Measurements from ENCODE around the gene ADSL. TPM values are rescaled to one million over a fixed set of nuclear protein-coding genes. Genes with fewer than 3 reads are reported as not detected.

ADSL gene
- 108 and 123 TPM in 2 replicates for total RNA-seq (2014; rRNA removed; shearing (Covaris generic))
- 70.8 and 72.5 TPM in 2 replicates for polyA plus RNA-seq (2016; fragmentation: Nextera tagmentation; extraction: Ambion mirVana)

DNA sequence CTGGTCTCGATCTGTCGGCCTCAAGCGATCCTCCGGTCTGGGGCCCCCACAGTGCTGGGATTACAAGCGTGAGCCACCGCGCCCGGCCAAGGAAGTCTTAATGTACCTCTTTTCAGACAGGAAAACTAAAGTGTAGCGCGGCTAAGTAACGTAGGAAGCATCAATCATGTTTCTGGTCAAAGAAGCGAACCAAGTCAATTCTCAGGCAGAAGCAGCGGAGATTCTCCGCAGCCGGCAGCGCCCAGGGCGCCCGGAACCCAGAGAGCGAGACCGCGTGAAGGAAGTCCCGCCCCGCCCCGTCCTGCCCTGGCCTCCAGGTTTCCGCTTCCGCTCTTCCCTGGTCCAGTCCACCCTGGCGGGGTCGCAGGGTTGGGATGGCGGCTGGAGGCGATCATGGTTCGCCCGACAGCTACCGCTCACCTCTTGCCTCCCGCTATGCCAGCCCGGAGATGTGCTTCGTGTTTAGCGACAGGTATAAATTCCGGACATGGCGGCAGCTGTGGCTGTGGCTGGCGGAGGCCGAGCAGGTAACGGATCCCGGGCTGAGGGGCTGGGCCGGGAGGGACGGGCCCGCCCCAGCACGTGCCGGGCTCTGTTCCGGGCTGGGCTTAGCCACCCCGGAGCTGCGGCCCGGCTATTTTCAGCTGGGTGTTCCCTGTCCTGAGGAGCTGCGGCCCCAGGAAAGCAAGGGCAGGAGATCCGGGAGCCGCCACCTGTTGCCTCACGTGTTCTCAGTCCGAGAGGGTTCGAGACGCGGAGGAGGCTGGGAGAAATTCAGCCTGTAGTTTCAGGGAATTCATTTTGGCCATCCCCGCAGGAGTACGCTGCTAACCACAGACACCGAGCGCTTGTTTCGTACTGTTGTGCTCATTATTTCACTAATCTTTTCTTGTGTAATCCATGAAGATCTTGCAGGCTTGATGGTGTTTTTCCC is at the start of gene ADSL:
ADSL (plus strand) TSS at position 316 of the 934 bp plus-strand sequence; CDS start at position 375, 59 bp downstream.
- in situ Hi-C loops (cut with MboI): loop anchor here (10.0 to 25.0 kb wide), 2 partner anchors 302 to 784 kb away; partner anchors contain the start of gene CACNA1I
- WGBS, 2 experiments (ENCODE audit: low coverage in 1 of 2, low lambda C conversion rate in 2 of 2, missing lambda C conversion rate in 2 of 2): 1% methylated on average over 55 to 62 of the region's 65 CpGs
- H3K4me2 ChIP-seq (ENCODE audit: unreplicated experiment): peak within 1 kb of the TSS; percentile 90
- H3K9me3 ChIP-seq (ENCODE audit: low read depth): no peaks in the 10 kb centered on the region
- no peaks in the 10 kb centered on the region for H3K27me3 ChIP-seq (replicated peaks; ENCODE audit: insufficient read depth)
- peaks cover 46% of the 10 kb centered on the region for H3K79me2 ChIP-seq (ENCODE audit: insufficient read depth)
- peak within 1 kb of the TSS; percentile 83 for H3K9ac ChIP-seq
- peaks cover 15% of the 10 kb centered on the region; the same call in 1 of the 2 replicates for H3K4me1 ChIP-seq (ENCODE audit: insufficient read depth)
- H4K20me1 ChIP-seq (ENCODE audit: insufficient read depth): no peaks in the 10 kb centered on the region
- no peak for TF ChIP-seq EZH2 (IDR thresholded peaks at IDR 0.05; ENCODE audit: insufficient read depth, poor library complexity, severe bottlenecking)
- H3K36me3 ChIP-seq (ENCODE audit: low read depth): peaks cover 24% of the 10 kb centered on the region
- DNase-seq: peak; percentile 96
- H3F3A ChIP-seq (ENCODE audit: insufficient read depth): 0 out of 2 replicates have a peak, but pooled peaks cover 26% of the 10 kb centered on the region
- H3K9me2 ChIP-seq (ENCODE audit: insufficient read depth): no peaks in the 10 kb centered on the region
- peak within 1 kb of the TSS; percentile 90 for H2AFZ ChIP-seq
- peak within 1 kb of the TSS; percentile 96 for H3K4me3 ChIP-seq
- peak within 1 kb of the TSS; percentile 74 for H3K27ac ChIP-seq

- H3K9me2 ChIP-seq (ENCODE audit: insufficient read depth): no peaks in the 10 kb centered on the region
- H3K9ac ChIP-seq: no peak overlapping the region
- peaks cover 19% of the 10 kb centered on the region for H3K36me3 ChIP-seq (ENCODE audit: low read depth)
- no peaks in the 10 kb centered on the region for H3K4me1 ChIP-seq (ENCODE audit: insufficient read depth)
- H3K4me2 ChIP-seq (ENCODE audit: unreplicated experiment): no peak overlapping the region
- no peak overlapping the region for H3K4me3 ChIP-seq
- H2AFZ ChIP-seq: no peak overlapping the region
- DNase-seq: no peak
- TF ChIP-seq EZH2 (IDR thresholded peaks at IDR 0.05; ENCODE audit: insufficient read depth, poor library complexity, severe bottlenecking): no peak
- no peak for TF ChIP-seq EZH2phosphoT487 (IDR thresholded peaks at IDR 0.05; ENCODE audit: insufficient read depth, low read depth)
- no peak overlapping the region for H3K27ac ChIP-seq
- no peaks in the 10 kb centered on the region for H3K9me3 ChIP-seq (ENCODE audit: low read depth)
- H3F3A ChIP-seq (ENCODE audit: insufficient read depth): no peaks in the 10 kb centered on the region
- in situ Hi-C loops (cut with MboI): no loop called here
- no peaks in the 10 kb centered on the region for H4K20me1 ChIP-seq (ENCODE audit: insufficient read depth)
- H3K27me3 ChIP-seq (replicated peaks; ENCODE audit: insufficient read depth): no peaks in the 10 kb centered on the region
- no peaks in the 10 kb centered on the region for H3K79me2 ChIP-seq (ENCODE audit: insufficient read depth)
Observed at GRCh38 chr22:40300316-40300715, 46.0 kb upstream of the ADSL start.

- H3K4me3 ChIP-seq: no peak overlapping the region
- WGBS, 2 experiments (ENCODE audit: low coverage in 1 of 2, low lambda C conversion rate in 2 of 2, missing lambda C conversion rate in 2 of 2): 97 to 100% methylated on average over 10 to 11 of the region's 11 CpGs
- H3K9me3 ChIP-seq (ENCODE audit: low read depth): no peaks in the 10 kb centered on the region
- H4K20me1 ChIP-seq (ENCODE audit: insufficient read depth): no peaks in the 10 kb centered on the region
- H3K9ac ChIP-seq: no peak overlapping the region
- no peak for DNase-seq
- H2AFZ ChIP-seq: no peak overlapping the region
- H3K79me2 ChIP-seq (ENCODE audit: insufficient read depth): no peaks in the 10 kb centered on the region
- no peaks in the 10 kb centered on the region for H3K4me1 ChIP-seq (ENCODE audit: insufficient read depth)
- H3K27me3 ChIP-seq (replicated peaks; ENCODE audit: insufficient read depth): no peaks in the 10 kb centered on the region
- no peaks in the 10 kb centered on the region for H3F3A ChIP-seq (ENCODE audit: insufficient read depth)
- no peaks in the 10 kb centered on the region for H3K9me2 ChIP-seq (ENCODE audit: insufficient read depth)
- no peak overlapping the region for H3K4me2 ChIP-seq (ENCODE audit: unreplicated experiment)
- peaks cover 19% of the 10 kb centered on the region for H3K36me3 ChIP-seq (ENCODE audit: low read depth)
- no peak for TF ChIP-seq EZH2phosphoT487 (IDR thresholded peaks at IDR 0.05; ENCODE audit: insufficient read depth, low read depth)
- no peak for TF ChIP-seq EZH2 (IDR thresholded peaks at IDR 0.05; ENCODE audit: insufficient read depth, poor library complexity, severe bottlenecking)
- in situ Hi-C loops (cut with MboI): no loop called here
- H3K27ac ChIP-seq: no peak overlapping the region
Observed at GRCh38 chr22:40300884-40301672, 45.2 kb upstream of the ADSL start.

DNA sequence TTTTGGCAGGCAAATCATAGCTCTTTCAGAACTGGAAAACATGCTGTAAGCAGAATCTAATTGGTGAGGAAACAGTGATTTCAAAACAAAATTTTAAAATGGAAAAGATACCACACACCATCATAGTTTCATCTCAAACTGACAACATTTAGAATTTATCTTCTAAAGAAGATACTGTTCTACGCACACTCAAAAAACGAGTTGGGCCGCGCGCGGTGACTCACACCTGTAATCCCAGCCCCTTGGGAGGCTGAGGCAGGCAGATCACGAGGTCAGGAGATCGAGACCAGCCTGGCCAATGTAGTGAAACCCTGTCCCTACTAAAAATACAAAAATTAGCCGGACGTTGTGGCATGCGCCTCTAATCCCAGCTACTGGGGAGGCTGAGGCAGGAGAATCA is 44.2 kb upstream of the ADSL start:
- H3K27me3 ChIP-seq (replicated peaks; ENCODE audit: insufficient read depth): no peaks in the 10 kb centered on the region
- 98% methylated on average over 11 of the region's 11 CpGs for WGBS, 2 experiments (ENCODE audit: low coverage in 1 of 2, low lambda C conversion rate in 2 of 2, missing lambda C conversion rate in 2 of 2)

More for the DNA sequence above, 44.2 kb upstream of the ADSL start:
- H3K9ac ChIP-seq: no peak overlapping the region
- no peaks in the 10 kb centered on the region for H3K79me2 ChIP-seq (ENCODE audit: insufficient read depth)
- H3K27ac ChIP-seq: no peak overlapping the region
- TF ChIP-seq EZH2 (IDR thresholded peaks at IDR 0.05; ENCODE audit: insufficient read depth, poor library complexity, severe bottlenecking): no peak
- TF ChIP-seq EZH2phosphoT487 (IDR thresholded peaks at IDR 0.05; ENCODE audit: insufficient read depth, low read depth): no peak
- no peaks in the 10 kb centered on the region for H3K4me1 ChIP-seq (ENCODE audit: insufficient read depth)
- no peak overlapping the region for H2AFZ ChIP-seq
- H3K4me3 ChIP-seq: no peak overlapping the region
- in situ Hi-C loops (cut with MboI): no loop called here
- no peaks in the 10 kb centered on the region for H4K20me1 ChIP-seq (ENCODE audit: insufficient read depth)
- no peaks in the 10 kb centered on the region for H3F3A ChIP-seq (ENCODE audit: insufficient read depth)
- no peaks in the 10 kb centered on the region for H3K9me3 ChIP-seq (ENCODE audit: low read depth)
- H3K4me2 ChIP-seq (ENCODE audit: unreplicated experiment): no peak overlapping the region
- no peak for DNase-seq
- H3K9me2 ChIP-seq (ENCODE audit: insufficient read depth): no peaks in the 10 kb centered on the region
- H3K36me3 ChIP-seq (ENCODE audit: low read depth): peaks cover 13% of the 10 kb centered on the region

All from GM23248 (cell line).